IPS DF 4.7 (cell line): ENCODE results near the gene ADRM1.

Source experiments
- DNase-seq: peaks from one replicate; pipeline ENCODE4 v3.0.0-alpha.2; 2013; ENCODE audit warnings: low spot score; ENCODE audit errors: extremely low read depth

The ADRM1 gene

GRCh38 chr20:62323980-62324906, 21.4 kb downstream of the ADRM1 start:
- DNase-seq, result no peak

DNA sequence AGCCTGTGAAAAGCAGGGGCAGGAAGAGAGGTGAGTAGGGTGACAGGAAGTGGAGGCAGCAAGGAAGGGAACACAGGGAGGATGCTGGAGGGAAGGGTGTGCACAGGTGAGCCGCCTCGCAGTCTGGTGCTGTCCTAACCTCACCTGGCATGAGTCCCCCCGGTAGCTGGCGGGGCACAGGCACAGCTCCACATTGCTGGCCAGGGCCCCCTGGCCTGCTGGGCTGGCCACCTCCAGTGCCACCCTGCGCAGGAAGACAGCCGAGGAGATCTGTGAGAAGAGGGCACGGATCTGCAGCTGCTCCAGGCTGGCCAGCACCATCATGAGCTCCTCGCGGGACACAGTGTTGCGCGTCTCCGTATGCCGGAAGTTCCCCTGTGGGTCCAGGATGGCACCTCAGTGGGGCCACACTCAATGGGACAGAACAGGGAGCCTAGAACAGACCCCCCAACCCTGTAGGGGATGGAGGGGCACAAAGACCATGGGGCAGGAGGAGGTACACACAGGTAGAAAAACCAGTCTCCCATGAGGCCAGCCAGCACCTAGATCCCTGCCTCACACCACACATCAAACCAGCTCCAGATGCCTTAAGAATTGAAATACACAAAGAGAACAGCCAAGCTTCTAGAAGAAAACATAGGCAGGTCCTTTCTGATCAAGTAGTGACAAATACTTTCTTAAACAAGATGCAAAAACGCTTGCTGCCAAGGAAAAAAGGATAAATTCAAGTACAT, 22.5 kb downstream of the ADRM1 start:
- DNase-seq, result no peak

GRCh38 chr20:62326559-62326958, 23.8 kb downstream of the ADRM1 start:
- no peak for DNase-seq

DNA sequence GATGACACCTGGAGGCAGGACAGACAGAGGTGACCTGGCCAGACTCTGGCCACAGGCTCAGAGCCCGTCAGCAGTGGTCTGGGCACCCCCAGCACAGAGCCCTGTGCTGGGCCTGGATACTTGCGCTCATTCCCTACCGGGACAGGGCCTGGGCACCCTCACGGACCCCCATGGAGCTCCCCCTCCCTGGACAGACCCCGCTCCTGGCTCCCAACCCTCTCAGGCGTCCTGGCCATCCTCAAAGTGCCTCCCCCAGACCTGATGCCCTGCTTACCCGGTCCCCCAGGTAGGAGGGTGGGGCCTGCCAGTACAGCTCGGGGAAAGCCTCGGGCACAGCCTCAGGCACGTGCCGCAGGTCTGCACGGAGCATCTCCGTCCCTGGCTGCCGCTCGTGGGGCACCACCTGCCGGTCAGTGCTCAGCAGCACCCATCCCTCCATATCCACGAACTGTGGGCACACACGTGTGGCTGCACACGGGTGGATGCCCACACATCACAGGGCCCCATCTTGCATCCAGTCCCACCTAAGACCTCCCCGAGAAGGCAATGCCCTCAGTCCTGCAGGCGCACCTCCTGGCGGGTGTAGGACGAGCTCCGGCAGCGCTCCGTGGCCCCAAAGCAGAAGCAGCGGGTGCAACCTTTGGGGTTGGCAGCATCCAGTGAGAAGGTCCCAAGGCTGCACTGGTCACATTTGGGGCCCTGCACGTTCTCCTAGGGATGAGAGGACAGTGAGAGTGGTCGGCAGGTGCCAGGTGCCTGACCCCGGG, 24.3 kb downstream of the ADRM1 start:
- DNase-seq, result no peak

GRCh38 chr20:62327726-62328495, 25.1 kb downstream of the ADRM1 start:
- no peak for DNase-seq

- DNase-seq, result no peak
Observed at GRCh38 chr20:62328684-62329388, 26.0 kb downstream of the ADRM1 start.

GRCh38 chr20:62329389-62330377, 26.9 kb downstream of the ADRM1 start:
- no peak for DNase-seq

DNA sequence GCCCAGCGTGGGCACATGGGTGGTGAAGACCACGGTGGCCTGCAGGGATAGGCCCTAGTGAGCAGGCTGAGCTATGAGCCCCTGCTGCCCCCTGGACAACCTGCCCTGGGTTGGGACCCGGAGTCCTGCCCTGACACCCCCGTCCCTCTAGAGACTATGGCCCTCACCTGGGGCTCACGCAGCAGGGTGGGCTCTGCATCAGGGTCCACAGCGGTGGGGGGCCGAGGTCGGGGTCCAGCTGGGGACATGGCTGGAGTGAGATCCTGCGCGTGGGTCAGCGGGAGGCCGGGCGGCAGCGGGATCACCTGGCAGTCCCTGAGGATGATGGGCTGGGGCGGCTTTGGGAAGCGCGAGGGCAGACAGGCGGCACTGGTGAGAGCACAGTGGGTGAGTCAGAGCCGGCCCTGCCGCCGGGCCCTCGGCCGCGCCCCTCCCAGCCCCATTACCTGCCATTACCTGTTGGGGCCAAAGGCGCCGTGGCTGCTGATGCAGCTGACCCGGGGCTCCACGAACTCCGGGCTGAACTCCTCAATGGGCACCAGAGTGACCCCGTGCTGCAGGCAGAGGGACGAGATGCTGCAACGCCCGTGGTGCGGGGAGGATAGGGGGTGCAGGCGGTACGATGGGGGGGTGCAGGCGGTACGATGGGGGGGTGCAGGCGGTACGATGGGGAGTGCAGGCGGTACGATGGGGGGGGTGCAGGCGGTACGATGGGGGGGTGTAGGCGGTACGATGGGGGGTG, 27.9 kb downstream of the ADRM1 start:
- DNase-seq, result no peak

DNA sequence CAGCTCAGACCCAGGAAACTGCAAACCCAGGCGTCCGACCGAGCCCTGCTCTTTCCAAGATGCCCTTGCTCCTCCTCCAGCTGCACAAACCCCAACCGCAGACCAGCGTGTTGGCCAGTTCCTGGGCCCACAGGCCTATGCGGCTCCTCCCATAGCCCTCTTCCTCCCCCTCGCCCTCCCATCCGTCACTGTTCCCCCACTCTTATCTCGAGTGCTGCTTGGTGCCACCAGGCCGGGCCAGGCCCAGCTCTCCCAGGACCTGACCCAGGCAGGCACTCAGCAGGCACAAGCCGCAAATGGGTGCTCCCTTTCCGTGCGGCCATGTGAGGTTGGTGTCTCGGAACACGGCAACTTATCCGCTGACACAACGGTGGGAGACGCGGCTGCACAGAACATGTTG, 28.6 kb downstream of the ADRM1 start:
- no peak for DNase-seq

- DNase-seq, result no peak
Observed at GRCh38 chr20:62332421-62332820, 29.6 kb downstream of the ADRM1 start.

GRCh38 chr20:62332989-62333819, 30.4 kb downstream of the ADRM1 start:
- no peak for DNase-seq

DNA sequence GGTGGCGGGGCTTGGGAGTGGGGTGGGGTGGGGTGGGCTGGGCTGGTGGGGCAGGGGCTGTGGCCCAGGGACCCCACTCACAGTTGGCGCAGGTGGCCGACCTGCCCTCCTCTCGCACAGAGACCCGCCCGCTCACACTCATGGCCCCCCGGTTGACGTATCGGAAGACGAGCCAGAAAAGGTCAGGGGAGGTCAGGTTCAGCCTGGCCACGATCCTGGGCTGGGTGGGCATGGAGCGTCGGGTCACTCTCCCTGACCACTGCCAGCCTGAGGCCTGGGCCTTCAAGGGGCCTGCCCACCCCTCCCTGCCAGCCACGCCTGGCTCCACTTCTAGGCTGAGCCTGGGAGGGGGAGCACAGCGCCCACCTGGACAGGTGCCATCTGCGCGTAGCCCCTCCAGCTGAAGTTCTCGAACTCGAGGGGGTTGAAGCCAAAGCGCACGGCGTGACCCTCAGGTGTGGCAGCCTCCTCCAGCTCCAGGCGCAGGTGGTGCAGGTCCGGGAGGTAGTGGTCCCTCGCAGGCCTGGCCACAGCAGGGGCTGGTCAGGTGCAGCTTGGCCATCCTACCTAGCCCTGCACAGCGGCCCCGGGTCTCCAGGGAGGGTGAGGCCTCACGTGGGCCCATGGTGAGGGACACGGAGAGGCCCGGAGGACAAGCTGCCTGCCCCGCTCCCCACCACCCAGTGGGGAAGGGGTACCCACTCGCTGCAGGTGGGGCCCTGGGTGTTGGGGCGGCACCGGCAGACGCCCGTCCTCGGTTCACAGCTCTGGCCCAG, 31.2 kb downstream of the ADRM1 start:
- DNase-seq, result no peak

DNA sequence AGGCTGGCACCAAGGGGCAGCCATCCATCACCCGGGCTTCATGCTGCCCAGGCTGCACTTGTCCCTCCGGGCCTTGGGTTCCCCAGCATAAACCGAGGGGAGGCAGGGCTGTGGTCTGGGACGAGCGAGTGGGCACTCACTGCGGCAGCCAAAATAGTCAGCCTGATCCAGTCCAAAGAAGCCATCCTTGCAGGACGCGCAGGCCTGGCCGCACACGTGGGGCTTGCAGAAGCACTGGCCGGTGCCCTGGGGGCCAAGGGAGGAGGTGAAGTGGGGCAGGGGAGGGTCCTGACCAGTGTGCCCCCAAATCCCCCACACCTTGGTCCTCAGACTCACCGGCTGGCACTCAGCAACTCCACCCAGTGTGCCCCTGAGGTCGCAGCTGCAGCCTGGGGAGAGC, 32.1 kb downstream of the ADRM1 start:
- no peak for DNase-seq

GRCh38 chr20:62335532-62335931, 32.7 kb downstream of the ADRM1 start:
- DNase-seq, result no peak

- DNase-seq, result no peak
Observed at GRCh38 chr20:62336329-62336728, 33.5 kb downstream of the ADRM1 start.

DNA sequence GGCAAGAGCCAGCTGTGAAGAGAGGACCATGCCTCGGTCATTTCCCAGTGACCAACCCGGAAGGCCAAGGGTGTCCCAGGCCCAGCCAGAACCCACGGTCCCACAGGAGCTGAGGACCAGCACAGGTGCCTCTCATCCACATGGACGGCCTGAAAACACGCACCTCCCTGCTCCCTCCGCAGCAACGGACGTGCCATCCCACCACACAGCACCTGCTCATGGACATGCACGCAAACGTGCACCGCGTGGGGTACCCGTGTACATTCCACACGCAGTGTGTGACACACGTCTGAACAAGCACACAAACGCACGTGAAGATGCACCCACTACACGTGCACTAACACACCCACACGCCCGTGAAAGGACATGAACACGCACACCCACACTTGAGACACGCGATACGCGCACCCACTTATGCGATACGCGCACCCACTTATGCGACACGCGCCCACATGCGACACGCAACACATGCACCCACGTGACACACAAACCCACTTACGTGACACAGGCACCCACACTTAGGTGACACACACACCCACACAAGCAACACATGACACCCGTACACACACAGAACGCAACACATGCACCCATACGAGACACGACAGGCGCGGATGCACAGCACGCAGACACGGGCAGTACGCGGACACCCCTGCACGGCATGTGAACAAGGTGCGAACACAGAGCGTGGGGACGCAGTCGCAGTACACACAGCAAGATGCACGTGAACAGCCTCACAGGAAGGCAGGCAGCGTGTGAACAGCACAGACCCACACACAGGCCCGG, 34.2 kb downstream of the ADRM1 start:
- no peak for DNase-seq
